ENCODE data around the gene PLP2.
"Not testable (repeated sequence)": the region's sequence is repeated elsewhere in the genome, so short reads cannot be mapped to it uniquely, and the experiment has no call there.

The PLP2 gene, protein sequence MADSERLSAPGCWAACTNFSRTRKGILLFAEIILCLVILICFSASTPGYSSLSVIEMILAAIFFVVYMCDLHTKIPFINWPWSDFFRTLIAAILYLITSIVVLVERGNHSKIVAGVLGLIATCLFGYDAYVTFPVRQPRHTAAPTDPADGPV

DNA sequence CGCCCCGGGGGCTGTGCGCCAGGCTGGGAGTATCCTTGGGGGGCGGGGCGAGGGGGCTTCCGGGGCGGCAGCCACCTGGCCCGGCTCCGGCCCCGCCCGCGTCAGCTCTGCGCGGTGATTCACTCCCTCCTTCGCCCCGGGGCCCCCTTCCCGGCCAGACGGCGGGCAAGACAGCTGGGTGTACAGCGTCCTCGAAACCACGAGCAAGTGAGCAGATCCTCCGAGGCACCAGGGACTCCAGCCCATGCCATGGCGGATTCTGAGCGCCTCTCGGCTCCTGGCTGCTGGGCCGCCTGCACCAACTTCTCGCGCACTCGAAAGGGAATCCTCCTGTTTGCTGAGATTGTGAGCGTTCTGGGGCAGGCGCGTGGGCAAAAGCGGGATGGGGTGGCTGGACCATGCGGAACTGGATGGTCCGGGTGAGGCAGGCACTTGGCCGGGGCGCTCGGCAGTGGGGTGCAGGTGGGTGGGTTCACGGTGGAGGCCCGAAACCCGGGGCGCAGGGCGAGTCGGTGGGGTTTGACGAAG is at the start of gene PLP2:
PLP2 (plus strand) TSS at position 147 of the 528 bp plus-strand sequence; CDS start at position 250, 103 bp downstream.
- peak; percentile 71 for DNase-seq

DNA sequence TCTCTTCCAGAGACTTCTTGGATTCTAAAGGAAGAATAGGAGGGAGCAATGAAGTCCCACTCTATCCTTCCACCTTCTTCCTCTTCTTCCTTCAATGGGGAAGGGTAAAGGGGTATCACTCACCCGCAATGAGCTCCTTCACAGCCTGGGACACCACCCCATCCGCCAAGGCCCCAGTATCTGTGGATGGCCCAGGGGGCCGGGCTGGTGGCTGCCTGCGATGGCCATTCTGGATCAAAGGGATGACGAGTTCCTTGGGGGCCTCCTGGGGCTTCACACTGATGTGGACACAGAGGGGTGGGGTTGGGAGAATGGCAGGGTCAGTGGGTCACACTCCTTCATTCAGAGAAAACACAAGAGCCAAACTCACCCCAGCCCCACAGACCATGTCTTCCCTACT is 49.2 kb upstream of the PLP2 start:
- no peak for DNase-seq

DNA sequence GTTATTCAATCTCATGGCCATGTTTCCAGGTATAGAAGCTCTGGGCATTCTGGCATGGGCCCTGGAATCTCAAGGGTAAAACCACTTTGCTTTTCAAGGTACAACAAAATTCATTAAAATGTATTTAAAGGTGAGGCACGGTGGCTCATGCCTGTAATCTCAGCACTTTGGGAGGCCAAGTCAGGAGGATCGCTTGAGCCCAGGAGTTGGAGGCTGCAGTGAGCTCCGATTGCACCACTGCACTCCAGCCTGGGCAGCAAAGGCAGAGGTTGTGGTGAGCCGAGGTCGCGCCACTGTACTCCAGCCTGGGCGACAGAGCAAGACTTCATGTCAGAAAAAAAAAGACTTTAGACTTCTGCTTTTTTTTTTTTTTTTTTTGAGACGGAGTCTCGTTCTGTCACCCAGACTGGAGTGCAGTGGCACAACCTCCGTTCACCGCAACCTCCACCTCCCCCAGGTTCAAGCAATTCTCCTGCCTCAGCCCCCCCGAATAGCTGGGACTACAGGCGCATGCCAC is 43.9 kb upstream of the PLP2 start:
- DNase-seq = not testable (repeated sequence)

DNA sequence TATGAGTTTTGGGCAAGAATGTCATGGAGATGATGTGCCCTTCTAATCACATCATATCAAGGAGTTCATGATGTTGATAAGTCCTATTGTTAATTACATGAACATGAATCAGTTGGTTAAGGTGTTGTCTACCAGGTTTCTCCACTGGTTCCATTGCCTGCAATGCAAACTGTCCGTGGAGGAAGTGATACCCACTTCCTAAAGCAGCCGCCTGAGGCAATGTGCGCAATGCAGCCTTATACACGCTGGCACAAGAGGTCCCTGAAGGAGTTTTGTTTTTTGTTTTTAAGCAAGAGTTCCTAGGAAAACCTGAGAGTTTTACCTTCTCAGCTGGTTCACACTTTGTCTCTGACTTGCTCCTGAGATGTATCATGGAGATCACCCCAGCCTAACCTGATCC is 42.3 kb upstream of the PLP2 start:
- DNase-seq = no peak

DNA sequence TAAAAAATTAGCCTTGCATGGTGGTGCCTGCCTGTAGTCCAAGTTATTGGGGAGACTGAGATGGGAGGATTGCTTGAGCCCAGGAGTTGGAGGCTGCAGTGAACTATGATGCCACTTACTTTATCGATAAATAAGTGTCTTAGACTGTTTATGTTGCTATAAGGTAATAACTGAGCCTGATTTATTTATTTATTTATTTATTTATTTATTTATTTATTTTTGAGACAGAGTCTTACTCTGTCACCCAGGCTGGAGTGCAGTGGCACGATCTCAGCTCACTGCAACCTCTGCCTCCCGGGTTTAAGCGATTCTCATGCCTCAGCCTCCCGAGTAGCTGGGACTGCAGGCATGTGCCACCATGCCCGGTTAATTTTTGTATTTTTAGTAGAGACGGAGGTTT is 39.4 kb upstream of the PLP2 start:
- not testable (repeated sequence) for DNase-seq

DNA sequence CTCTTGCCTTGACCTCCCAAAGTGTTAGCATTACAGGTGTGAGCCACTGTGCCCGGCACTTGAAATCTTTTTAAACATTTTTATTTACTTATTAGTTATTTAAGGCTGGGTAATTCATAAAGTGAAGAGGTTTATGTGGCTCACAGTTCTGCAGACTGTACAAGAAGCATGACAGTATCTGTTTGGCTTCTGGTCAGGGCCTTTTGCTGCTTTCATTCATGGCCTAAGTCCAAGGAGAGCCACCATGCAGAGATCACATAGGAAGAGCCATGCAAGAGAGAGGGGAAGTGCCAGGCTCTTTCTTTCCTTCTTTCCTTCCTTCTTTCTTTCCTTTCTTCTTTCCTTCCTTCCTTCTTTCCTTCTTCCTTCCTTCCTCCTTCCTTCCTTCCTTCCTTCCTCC is 37.9 kb upstream of the PLP2 start:
- no peak for DNase-seq

DNA sequence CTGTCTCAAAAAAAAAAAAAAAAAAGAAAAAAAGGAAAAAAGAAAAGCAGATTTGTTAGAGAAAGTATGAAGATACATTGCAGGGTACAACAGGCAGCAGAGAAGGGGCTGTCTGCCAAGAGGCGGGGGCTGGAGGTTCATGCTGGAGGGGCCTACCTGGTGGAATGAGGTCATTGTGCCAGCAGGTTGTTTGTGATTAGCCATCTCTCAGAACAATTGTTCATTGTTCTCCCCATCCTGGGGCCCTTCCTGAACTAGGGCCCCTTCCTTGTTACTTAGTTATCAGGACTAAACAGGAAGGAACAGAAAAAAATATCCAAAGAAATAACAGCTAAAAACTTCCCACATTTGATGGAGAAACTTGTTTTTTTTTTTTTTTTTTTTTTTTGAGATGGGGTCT is 34.2 kb upstream of the PLP2 start:
- no peak for DNase-seq

DNA sequence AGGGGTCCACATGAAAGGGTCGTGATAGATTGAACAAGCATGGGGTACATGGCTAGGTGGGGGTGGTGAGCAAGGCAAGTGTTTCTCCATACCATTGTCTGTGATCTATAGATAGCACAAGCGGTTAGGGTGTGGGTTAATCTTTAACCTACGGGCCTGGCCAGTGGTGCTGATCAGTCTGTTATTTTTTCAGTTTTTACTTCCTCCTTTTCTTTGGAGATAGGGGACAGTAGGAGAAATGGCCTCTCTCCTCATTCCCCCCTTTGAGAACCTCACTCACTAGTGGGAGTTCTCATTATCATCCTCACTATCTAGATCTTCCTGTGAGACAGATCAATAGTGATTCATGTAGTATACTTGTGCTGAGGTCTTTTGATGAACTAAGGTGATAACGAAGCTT is 32.0 kb upstream of the PLP2 start:
- no peak for DNase-seq

DNA sequence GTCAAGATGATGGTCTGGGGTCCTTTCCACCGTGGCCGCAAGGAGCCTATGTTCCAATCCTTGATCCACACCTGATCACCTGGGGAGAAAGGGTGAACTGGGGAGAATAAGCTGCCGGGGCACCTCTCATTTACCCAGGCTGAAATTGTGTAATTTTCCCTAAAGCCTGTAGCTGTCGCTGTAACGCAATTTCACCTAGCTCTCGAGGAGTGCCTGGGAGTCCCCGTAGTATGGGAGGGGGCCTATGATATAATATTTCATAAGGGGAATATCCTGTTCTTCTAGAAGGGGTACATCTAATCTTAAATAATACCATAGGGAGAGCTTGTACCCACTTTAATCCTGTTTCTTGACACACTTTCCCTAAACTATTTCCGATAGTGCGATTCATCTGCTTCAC is 29.4 kb upstream of the PLP2 start:
- DNase-seq = not testable (repeated sequence)

DNA sequence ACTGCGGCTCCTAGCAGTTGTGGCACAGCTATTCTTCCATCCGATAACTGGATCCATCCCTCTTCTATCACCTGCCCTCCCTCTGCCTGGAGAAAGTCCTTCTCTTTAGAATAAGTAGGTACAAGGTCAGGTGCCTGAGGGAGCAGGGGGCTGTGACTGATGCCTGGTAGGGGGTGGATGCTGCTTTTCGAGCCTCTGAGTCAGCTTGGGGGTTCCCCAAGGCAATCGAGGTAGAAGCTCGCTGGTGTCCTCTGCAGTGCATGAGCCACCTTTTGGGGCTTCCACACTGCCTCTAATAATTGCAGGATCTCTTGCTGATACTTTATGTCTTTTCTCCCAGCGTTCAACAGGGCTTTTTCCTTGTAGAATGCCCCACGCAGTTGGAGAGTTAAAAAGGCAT is 28.5 kb upstream of the PLP2 start:
- not testable (repeated sequence) for DNase-seq

DNA sequence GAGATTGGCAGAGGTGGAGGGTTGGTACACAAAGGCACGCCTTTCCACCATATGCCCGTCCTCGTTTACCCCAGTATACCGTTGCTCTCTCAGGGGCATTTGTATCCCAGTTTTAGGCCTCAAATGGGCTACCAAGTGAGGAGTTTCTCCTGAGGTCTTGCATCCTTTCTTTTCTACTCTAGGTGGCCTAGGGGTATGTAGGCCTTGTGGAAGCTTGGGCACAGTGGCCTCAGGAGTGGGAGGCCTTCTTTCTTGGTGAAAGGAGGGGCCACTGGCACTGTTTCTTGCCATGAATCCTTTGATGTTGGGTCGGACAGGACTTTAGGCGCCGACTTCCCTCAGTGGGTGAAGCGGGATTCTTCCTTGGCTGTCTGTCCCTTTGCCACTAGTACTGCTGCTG is 24.4 kb upstream of the PLP2 start:
- DNase-seq = no peak

DNA sequence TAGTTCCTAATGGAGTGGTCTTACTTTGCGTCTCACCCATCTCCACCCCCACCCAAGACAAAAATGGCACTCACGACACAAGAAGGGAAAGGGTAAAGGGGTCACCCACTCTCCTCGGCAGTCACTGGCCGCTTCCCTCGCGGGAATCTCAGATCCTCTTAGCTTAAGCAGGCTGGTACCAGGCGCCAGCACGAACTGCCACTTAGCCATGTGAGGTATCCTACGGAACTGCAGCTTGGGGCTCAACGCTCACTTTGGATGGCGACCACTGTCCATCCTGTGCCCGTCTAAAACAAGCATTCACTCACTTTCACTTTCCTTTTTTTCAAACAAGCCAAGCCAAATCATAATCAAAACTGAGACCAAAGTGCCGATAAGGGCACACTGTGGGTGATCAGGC is 23.8 kb upstream of the PLP2 start:
- no peak for DNase-seq

DNA sequence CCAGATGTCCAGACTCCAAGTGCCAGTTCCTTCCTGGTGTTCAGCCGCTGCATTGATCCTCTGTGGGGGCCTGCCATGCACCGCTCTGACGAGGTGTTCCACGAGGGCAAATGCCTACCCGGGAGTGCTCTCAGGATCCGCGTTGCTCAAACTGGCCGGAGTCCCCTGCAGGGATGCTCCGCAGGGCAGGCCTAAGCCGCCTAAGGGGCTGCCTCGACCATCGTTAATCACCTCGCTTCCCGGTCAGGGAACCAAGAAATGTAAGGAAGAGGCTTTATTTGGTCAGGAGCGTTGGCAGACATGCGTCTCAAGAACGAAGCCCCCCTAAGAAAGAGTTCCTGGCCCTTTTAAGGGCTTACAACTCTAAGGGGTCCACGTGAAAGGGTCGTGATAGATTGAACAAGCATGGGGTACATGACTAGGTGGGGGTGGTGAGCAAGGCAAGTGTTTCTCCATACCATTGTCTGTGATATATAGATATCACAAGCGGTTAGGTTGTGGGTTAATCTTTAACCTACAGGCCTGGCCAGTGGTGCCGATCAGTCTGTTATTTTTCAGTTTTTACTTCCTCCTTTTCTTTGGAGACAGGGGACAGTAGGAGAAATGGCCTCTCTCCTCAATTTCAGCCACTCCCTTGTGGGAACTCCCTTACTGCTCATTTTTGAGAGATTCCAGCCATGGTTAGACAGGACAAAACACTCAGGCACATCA is 23.2 kb upstream of the PLP2 start:
- DNase-seq = not testable (repeated sequence)

DNA sequence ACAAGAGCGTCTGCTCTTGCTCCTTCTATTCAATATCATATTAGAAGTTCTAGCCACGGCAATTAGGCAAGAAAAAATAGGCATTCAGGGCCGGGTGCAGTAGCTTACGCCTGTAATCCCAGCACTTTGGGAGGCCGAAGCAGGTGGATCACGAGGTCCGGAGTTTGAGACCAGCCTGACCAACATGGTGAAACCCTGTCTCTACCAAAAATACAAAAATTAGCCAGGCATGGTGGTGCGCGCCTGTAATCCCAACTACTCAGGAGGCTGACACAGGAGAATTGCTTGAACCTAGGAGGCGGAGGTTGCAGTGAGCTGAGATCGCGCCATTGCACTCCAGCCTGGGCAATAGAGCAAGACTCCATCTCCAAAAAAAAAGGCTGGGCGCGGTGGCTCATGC is 22.4 kb upstream of the PLP2 start:
- not testable (repeated sequence) for DNase-seq

DNA sequence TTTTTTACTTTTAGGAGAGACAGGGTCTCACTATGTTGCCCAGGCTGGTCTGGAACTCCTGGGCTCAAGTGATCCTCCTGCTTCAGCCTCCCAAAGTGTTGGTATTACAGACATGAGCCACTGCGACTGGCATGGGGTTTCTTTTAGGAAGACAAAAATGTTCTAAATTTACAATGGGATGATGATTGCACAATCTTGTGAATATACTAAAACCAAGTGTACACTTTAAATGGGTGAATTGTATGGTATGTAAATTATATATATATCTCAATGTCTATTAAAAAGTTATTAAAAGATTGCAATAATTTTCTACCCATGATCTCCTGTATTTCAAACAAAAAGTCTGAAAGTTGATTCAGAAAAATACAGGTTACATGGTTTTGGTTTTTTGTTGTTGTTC is 18.2 kb upstream of the PLP2 start:
- no peak for DNase-seq

DNA sequence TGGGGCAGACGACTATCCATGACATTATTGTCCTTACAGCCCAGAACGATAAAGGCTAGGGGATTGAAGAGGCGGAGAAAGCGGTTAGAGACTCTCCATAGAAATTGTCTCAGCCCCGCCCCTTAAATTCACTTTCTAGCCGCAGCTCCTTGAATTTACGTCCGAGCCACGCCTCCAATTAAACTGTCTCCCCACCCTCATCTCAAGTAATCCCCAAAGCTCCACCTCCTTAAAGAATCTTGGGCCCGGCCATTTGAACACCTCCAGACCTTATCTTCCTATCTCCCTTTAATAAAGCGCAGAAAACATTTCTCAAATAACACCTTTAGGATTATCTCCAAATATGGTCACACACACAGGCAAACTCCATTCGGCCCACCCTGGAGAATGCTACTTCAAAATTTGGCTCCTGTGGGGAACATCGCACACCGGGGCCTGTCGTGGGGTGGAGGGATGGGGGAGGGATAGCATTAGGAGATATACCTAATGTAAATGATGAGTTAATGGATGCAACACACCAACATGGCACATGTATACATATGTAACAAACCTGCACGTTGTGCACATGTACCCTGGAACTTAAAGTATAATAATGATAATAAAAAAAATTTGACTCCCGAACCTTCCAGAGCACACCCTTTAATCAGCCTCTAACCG is 16.3 kb upstream of the PLP2 start:
- DNase-seq = peak; percentile 58

DNA sequence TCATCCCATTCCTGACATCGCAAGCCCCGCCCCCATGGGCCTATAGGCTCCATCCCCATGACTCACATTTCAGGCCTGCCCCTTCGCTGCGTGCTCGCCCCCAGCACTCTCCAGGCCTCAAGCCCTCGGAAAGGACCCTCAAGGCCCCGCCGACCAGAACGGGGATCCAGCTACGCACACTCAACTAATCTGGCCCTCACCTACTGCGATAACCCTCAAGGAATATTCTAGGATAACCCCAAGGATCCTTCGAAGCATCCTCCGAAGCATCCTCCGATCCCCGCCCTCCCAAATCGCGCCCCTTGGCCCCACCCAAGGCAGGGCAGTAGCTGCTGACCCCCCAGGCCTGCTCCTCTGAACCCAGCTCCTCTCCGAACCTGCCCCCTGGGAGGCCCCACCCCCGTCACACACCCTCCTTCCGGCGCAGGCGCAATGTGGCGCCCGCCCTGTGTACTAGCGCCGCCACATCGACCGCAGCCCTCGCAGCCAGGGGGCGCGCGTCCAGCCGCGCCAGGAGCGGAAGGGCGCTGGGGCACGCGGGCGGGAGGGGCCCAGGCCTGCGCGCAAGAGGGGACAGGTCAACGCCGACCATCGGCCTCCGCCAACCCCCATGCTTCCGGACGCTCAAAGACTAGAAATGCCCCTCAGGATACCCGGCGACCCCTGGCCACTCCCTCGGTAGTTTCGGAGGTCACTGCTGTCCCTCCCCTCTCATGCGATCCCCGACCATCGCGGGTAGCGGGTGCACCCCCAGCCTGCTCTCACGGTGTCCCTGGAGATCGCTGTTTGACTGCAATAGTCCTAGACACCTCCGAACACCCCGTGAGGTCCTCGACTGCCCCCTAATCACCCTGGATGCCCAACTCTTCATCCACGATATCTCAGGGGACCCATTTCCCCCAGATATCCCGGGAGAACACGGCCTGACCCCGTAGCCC is 15.5 kb upstream of the PLP2 start:
- DNase-seq = peak; percentile 89

DNA sequence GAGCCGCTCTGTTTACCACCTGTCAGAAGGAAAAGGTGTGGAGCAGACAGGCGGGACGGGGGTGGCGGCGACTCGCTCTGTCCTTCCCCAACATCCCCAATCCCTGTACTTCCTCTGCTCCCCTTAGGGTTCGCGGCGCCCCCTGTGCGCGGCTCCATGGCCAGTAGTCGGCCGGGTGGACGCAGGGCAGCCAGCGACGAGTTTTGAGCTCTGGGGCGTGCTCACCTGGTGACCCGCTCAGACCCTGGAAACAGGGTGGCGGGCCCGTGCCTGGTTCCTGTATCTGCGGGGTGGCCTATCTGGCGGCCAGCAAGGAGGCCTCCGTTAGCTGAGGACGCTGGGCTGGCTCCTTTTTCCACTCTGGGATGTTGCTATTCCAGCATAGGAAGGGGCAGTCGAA is 14.5 kb upstream of the PLP2 start:
- no peak for DNase-seq

DNA sequence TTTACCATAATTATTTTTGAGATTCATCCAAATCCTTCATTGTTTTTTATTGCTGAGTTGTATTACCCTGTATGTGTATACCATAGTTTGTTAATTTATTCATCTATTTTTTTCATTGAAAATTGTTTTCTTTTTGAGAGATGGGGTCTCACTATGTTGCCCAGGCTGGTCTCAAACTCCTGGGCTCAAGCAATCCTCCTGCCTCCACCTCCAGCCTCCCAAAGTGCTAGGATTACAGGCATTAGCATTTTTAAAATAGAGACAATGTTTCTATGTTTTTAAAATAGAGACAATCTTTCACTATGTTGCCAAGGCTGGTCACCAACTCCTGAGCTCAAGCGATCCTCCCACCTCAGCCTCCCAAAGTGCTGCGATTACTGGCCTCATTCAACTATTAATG is 10.8 kb upstream of the PLP2 start:
- no peak for DNase-seq

DNA sequence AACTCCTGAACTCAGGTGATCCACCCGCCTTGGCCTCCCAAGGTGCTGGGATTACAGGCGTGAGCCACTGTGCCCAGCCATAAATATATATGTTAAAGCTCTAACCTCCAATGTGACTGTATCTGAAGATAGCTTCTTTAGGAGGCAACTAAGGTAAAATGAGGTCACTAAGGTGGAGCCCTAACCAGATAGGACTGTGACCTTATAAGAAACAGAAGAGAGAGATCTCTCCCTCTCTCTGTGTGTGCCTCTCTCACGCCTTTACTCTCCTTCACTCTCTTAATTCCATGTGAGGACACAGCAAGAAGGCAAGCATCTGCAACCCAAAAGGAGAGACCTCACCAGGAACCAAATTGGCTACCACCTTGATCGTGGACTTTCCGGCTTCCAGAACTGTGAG is 10.1 kb upstream of the PLP2 start:
- no peak for DNase-seq

DNA sequence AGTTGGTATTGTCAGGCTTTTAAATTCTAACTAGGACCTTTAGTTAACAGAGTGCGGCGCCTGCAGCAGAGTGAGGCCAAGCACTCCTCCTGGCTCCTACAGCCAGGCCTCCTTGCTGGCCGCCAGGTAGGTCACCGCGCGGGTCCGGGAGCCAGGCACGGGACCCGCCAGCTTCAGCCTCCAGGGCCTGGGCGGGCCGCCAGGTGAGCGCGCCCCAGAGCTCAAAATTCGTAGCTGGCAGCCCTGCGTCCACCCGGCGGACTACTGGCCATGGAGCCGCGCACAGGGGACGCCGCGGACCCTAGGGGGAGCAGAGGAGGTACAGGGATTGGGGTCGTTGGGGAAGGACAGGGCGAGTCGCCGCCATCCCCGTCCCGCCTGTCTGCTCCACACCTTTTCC is 9.1 kb upstream of the PLP2 start, which contains the start of gene MAGIX:
MAGIX (plus strand) TSS at position 139 of the 400 bp plus-strand sequence; CDS start at position 271, 132 bp downstream.
- DNase-seq = no peak

DNA sequence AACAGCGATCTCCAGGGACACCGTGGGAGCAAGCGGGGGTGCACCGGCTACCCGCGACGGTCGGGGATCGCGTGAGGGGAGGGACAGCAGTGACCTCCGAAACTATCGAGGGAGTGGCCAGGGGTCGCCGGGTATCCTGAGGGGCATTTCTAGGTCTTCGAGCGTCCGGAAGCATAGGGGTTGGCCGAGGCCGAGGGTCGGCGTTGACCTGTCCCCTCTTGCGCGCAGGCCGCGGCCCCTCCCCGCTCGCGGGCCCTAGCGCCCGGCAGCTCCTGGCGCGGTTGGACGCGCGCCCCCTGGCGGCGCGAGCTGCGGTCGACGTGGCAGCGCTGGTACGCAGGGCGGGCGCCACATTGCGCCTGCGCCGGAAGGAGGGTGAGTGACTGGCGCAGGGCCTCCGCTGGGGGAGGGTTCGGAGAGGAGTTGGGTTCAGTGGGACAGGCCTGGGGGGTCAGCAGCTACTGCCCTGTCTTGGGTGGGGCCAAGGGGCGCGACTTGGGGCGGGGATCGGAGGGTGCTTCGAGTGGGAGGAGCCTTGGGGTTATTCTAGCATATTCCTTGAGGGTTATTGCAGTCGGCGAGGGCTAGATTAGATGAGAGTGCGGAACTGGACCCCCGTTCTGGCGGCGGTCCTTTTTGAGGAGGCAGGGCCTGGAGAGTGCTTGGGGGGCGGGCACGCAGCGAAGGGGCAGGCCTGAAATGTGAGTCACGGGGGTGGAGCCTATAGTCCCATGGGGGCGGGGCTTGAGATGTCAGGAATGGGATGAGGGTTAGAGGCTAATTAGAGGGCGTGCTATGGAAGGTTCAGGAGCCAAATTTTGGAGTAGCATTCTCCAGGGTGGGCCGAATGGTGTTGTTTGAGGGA is 7.9 kb upstream of the PLP2 start:
- peak; percentile 88 for DNase-seq
